ENCODE measurements around the gene AP5S1.

DNA sequence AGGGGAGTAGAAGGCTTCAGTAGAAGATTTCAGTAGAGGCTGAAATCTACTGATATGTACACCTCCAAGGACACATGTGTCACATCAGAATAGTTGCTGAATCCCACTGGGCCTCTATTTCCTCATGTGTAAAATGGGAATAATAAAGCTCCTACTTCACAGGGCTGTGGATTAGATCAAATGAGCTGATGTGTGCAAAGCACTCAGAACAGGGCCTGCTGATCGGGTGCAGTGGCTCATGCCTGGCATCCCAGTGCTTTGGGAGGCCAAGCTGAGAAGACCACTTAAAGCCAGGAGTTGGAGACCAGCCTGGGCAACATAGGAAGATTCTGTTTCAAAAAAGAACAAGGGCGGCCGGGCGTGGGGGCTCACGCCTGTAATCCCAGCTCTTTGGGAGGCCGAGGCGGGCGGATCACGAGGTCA, 8.1 kb upstream of the AP5S1 start:
- TF ChIP-seq CTCF (conservative IDR thresholded peaks at IDR 0.05 in 1 of 2, IDR thresholded peaks at IDR 0.05 in 1 of 2; ENCODE audit: extremely low read depth in 1 of 2, insufficient read depth in 1 of 2, low read depth in 1 of 2, low read length in 2 of 2) = no peak
- TF ChIP-seq EZH2 (IDR thresholded peaks at IDR 0.05; ENCODE audit: borderline replicate concordance, low read length) = no peak
